ENCODE results near the gene FADS2. TPM values are rescaled to one million over a fixed set of nuclear protein-coding genes. Genes with fewer than 3 reads are reported as not detected.

FADS2 gene
- total RNA-seq, 2 experiments from 2014 or later: 0.95 to 2.8 TPM

GRCh38 chr11:61793829-61794204, 34.3 kb upstream of the FADS2 start:
- Histone ChIP-seq H3K4me3 (ENCODE audit: low read depth, low read length, poor library complexity, severe bottlenecking) (peak overlapping the region; percentile 97), H3K4me2 (ENCODE audit: low read length) (peak overlapping the region; percentile 84), H2AFZ (ENCODE audit: low read length) (no peak overlapping the region), H3K79me2 (ENCODE audit: insufficient read depth, low read depth, low read length) (peaks cover 75% of the 10 kb centered on the region), H3K27ac (ENCODE audit: low read depth, low read length, poor library complexity, severe bottlenecking) (peak overlapping the region; percentile 70), H3K9me3 (ENCODE audit: low read length) (no peaks in the 10 kb centered on the region), H3K4me1 (ENCODE audit: insufficient read depth, low read length, poor library complexity, severe bottlenecking) (peaks cover 27% of the 10 kb centered on the region), H4K20me1 (ENCODE audit: insufficient read depth, low read length) (peaks cover 15% of the 10 kb centered on the region; the same call in 1 of the 2 replicates), H3K36me3 (ENCODE audit: insufficient read depth, low read length) (peaks cover 70% of the 10 kb centered on the region), H3K9me2 (ENCODE audit: insufficient read depth, low read length) (no peaks in the 10 kb centered on the region)
- intact Hi-C loops (cut with micrococcal nuclease; ENCODE audit: unreplicated experiment): no loop called here
- POLR2A ChIA-PET: interaction anchor here (0.7 kb wide), 1 partner anchor 86 kb away, joined by 3 read pairs; no protein-coding TSS in a partner anchor
- no peak for DNase-seq (ENCODE audit: low spot score)
- CTCF ChIA-PET (ENCODE audit: unreplicated experiment): interaction anchor here (1.2 to 1.5 kb wide), 2 partner anchors 88 to 288 kb away, joined by 5 read pairs; no protein-coding TSS in a partner anchor
- TF ChIP-seq CTCF (conservative IDR thresholded peaks at IDR 0.05; ENCODE audit: low read length): no peak
- no peak for TF ChIP-seq EZH2phosphoT487 (IDR thresholded peaks at IDR 0.05; ENCODE audit: borderline replicate concordance, low read depth, low read length)
- no TSS peak for BruUV-seq (replicated peaks)

- CTCF ChIA-PET (ENCODE audit: unreplicated experiment): no interaction called here
- no TSS peak for BruUV-seq (replicated peaks)
- intact Hi-C loops (cut with micrococcal nuclease; ENCODE audit: unreplicated experiment): no loop called here
Observed at GRCh38 chr11:61794579-61794978, 33.5 kb upstream of the FADS2 start.

More at GRCh38 chr11:61794579-61794978, 33.5 kb upstream of the FADS2 start:
- Histone ChIP-seq H4K20me1 (ENCODE audit: insufficient read depth, low read length) (peaks cover 16% of the 10 kb centered on the region; the same call in 1 of the 2 replicates), H3K9me3 (ENCODE audit: low read length) (no peaks in the 10 kb centered on the region), H3K36me3 (ENCODE audit: insufficient read depth, low read length) (peaks cover 68% of the 10 kb centered on the region), H3K4me2 (ENCODE audit: low read length) (peak overlapping the region; percentile 84), H3K27ac (ENCODE audit: low read depth, low read length, poor library complexity, severe bottlenecking) (no peak overlapping the region), H3K9me2 (ENCODE audit: insufficient read depth, low read length) (no peaks in the 10 kb centered on the region), H3K4me3 (ENCODE audit: low read depth, low read length, poor library complexity, severe bottlenecking) (peak overlapping the region; percentile 45), H3K79me2 (ENCODE audit: insufficient read depth, low read depth, low read length) (peaks cover 83% of the 10 kb centered on the region), H2AFZ (ENCODE audit: low read length) (no peak overlapping the region), H3K4me1 (ENCODE audit: insufficient read depth, low read length, poor library complexity, severe bottlenecking) (peaks cover 27% of the 10 kb centered on the region)
- no peak for DNase-seq (ENCODE audit: low spot score)
- no peak for TF ChIP-seq EZH2phosphoT487 (IDR thresholded peaks at IDR 0.05; ENCODE audit: borderline replicate concordance, low read depth, low read length)
- TF ChIP-seq CTCF (conservative IDR thresholded peaks at IDR 0.05; ENCODE audit: low read length): no peak
- POLR2A ChIA-PET: interaction anchor here (0.6 to 1.5 kb wide), 2 partner anchors 39 to 50 kb away, joined by 3 read pairs; no protein-coding TSS in a partner anchor

Measured in OCI-LY7 (cell line).